Neural cell (in vitro differentiated cells): Measurements from ENCODE around the gene ENTPD2.

Experiments used
- EP300 ChIP-seq: fragments of 450-650 bp; conservative IDR thresholded peaks from 2 replicates; pipeline ENCODE4 v1.6.1; 2014; ENCODE audit warnings: antibody characterized with exemption, mild to moderate bottlenecking, moderate library complexity; ENCODE audit not compliant: poor library complexity, severe bottlenecking
- EZH2 ChIP-seq: fragments of 200-600, 300-800 bp; shearing (Covaris generic), sonication (generic); IDR thresholded peaks from 2 replicates; pipeline ENCODE4 v1.6.1; 2014; ENCODE audit warnings: antibody characterized with exemption, low read length, borderline replicate concordance, mild to moderate bottlenecking; ENCODE audit not compliant: insufficient read depth, poor library complexity, severe bottlenecking
- POLR2AphosphoS5 ChIP-seq: IDR thresholded peaks from 2 replicates; pipeline ENCODE4 v1.6.1; 2012
- RAD21 ChIP-seq: fragments of 450-650 bp; conservative IDR thresholded peaks from 2 replicates; pipeline ENCODE4 v1.6.1; 2014; ENCODE audit warnings: antibody characterized with exemption, mild to moderate bottlenecking, moderate library complexity
- SMC3 ChIP-seq: fragments of 450-650 bp; conservative IDR thresholded peaks from 2 replicates; pipeline ENCODE4 v1.6.1; 2014; ENCODE audit warnings: antibody characterized with exemption, mild to moderate bottlenecking, moderate library complexity; ENCODE audit not compliant: poor library complexity
- TAF1 ChIP-seq: IDR thresholded peaks from 2 replicates; pipeline ENCODE4 v1.6.1; 2012; ENCODE audit warnings: low read depth
- TF ChIP-seq, protein P1 (sequence below): fragments of 450-650 bp; IDR thresholded peaks from 2 replicates; pipeline ENCODE4 v1.5.1; 2014; ENCODE audit warnings: antibody characterized with exemption, mild to moderate bottlenecking, moderate library complexity; ENCODE audit not compliant: poor library complexity, severe bottlenecking
- TF ChIP-seq, protein P2 (sequence below): IDR thresholded peaks from 2 replicates; pipeline ENCODE4 v1.6.1; 2012; ENCODE audit warnings: borderline replicate concordance

- no peak for TF ChIP-seq TAF1
- no peak for TF ChIP-seq POLR2AphosphoS5
- no peak for TF ChIP-seq SMC3
- TF ChIP-seq, protein P1, sequence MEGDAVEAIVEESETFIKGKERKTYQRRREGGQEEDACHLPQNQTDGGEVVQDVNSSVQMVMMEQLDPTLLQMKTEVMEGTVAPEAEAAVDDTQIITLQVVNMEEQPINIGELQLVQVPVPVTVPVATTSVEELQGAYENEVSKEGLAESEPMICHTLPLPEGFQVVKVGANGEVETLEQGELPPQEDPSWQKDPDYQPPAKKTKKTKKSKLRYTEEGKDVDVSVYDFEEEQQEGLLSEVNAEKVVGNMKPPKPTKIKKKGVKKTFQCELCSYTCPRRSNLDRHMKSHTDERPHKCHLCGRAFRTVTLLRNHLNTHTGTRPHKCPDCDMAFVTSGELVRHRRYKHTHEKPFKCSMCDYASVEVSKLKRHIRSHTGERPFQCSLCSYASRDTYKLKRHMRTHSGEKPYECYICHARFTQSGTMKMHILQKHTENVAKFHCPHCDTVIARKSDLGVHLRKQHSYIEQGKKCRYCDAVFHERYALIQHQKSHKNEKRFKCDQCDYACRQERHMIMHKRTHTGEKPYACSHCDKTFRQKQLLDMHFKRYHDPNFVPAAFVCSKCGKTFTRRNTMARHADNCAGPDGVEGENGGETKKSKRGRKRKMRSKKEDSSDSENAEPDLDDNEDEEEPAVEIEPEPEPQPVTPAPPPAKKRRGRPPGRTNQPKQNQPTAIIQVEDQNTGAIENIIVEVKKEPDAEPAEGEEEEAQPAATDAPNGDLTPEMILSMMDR: no peak
- no peak for TF ChIP-seq EP300
- TF ChIP-seq EZH2: no peak
- TF ChIP-seq, protein P2, sequence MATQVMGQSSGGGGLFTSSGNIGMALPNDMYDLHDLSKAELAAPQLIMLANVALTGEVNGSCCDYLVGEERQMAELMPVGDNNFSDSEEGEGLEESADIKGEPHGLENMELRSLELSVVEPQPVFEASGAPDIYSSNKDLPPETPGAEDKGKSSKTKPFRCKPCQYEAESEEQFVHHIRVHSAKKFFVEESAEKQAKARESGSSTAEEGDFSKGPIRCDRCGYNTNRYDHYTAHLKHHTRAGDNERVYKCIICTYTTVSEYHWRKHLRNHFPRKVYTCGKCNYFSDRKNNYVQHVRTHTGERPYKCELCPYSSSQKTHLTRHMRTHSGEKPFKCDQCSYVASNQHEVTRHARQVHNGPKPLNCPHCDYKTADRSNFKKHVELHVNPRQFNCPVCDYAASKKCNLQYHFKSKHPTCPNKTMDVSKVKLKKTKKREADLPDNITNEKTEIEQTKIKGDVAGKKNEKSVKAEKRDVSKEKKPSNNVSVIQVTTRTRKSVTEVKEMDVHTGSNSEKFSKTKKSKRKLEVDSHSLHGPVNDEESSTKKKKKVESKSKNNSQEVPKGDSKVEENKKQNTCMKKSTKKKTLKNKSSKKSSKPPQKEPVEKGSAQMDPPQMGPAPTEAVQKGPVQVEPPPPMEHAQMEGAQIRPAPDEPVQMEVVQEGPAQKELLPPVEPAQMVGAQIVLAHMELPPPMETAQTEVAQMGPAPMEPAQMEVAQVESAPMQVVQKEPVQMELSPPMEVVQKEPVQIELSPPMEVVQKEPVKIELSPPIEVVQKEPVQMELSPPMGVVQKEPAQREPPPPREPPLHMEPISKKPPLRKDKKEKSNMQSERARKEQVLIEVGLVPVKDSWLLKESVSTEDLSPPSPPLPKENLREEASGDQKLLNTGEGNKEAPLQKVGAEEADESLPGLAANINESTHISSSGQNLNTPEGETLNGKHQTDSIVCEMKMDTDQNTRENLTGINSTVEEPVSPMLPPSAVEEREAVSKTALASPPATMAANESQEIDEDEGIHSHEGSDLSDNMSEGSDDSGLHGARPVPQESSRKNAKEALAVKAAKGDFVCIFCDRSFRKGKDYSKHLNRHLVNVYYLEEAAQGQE: no peak
- no peak for TF ChIP-seq RAD21
Observed at GRCh38 chr9:137095664-137096517, 42.0 kb upstream of the ENTPD2 start.
